Fibroblast of skin of right biceps (primary cell): ENCODE results near the gene SGO2.

Experiments
- DNase-seq: peaks from one replicate; pipeline ENCODE4 v3.0.0-alpha.2; 2013

The SGO2 gene

GRCh38 chr2:200625958-200626363 lies 100.0 kb downstream of the SGO2 start:
- peak; percentile 47 for DNase-seq

DNA sequence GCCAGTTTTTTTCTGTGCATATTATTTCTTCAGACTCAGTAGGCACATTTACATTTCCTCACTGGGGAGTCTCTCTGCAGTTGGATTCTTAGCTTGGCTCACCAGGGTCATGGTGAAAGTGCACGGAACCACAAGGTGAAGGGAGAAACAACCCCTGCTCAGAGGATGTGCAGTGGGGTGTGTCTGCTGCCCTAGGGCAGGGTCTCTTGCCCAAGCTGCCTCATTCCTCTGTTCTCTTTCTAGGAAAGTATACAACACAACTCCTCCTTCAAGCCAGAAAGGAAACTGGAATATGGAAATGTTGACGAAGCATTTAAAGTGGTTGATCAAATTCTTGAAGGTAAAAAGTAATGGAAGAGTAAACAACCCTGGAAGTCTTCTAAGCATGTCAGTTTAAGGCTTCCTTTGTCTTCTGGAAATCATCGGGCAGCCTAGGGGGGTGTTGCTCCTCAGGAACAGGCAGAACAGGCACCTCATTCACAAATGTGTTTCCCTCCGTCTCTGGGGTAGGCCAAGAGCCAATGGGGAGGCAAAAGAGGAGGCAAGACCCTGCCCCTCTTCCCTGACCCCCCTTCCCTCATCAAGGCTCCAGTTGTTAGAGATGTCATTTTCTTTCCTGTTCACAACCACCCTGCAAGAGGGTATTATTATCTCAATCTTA lies 101.2 kb downstream of the SGO2 start:
- no peak for DNase-seq

DNA sequence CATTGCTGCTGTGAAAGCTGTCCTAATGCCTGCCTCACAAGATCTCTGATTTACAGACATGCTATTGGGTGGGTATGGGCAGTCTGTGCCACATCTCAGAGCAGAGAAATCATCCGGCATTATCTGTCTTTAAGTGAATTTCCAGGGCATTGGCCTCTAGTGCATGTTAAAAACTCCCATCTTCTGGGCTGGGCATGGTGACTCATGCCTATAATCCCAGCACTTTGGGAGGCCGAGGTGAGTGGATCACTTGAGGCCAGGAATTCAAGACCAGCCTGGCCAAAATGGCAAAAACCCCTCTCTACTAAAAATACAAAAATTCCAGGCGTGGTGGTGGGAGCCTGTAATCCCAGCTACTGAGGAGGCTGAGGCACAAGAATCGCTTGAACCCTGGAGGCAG lies 102.5 kb downstream of the SGO2 start:
- DNase-seq = peak; percentile 30

GRCh38 chr2:200631287-200631686 lies 105.3 kb downstream of the SGO2 start:
- DNase-seq = no peak
